ENCODE data around the gene POLE.

- TF ChIP-seq CTCF (IDR thresholded peaks at IDR 0.05): no peak
- TF ChIP-seq RAD21 (IDR thresholded peaks at IDR 0.05; ENCODE audit: low read length): no peak
- TF ChIP-seq USF2 (IDR thresholded peaks at IDR 0.05; ENCODE audit: borderline replicate concordance, low read depth, low read length): no peak
- TF ChIP-seq USF1 (IDR thresholded peaks at IDR 0.05; ENCODE audit: borderline replicate concordance, low read depth): no peak
- no peak for TF ChIP-seq ZBTB33 (IDR thresholded peaks at IDR 0.05; ENCODE audit: borderline replicate concordance, low read depth)
- no peak for TF ChIP-seq PBX3 (IDR thresholded peaks at IDR 0.05)
- TF ChIP-seq FOXM1 (IDR thresholded peaks at IDR 0.05; ENCODE audit: low read depth): no peak
- TF ChIP-seq GABPA (IDR thresholded peaks at IDR 0.05; ENCODE audit: low read depth): no peak
- no peak for TF ChIP-seq EP300 (IDR thresholded peaks at IDR 0.05; ENCODE audit: borderline replicate concordance in 1 of 2, low read depth in 1 of 2, low read length in 1 of 2)
- TF ChIP-seq YY1 (IDR thresholded peaks at IDR 0.05; ENCODE audit: low read depth): no peak
- TF ChIP-seq RFX5 (IDR thresholded peaks at IDR 0.05; ENCODE audit: low read length): no peak
- TF ChIP-seq POLR2AphosphoS5 (IDR thresholded peaks at IDR 0.05; ENCODE audit: low read depth, low read length): no peak
- TF ChIP-seq SMC3 (IDR thresholded peaks at IDR 0.05; ENCODE audit: low read depth, low read length): no peak
Measured at GRCh38 chr12:132576701-132577100, 110.4 kb downstream of the POLE start.

Measured in SK-N-SH (cell line).